GM10248 (cell line): ENCODE data around the gene HSF2.
"Not testable (repeated sequence)": the region's sequence is repeated elsewhere in the genome, so short reads cannot be mapped to it uniquely, and the experiment has no call there.

Experiments used
- CTCF ChIA-PET: fragments of 300-600 bp; sonication (Branson Sonifier 250); formaldehyde crosslinking; extraction: SDS; loops from one replicate; lab custom pipeline; 2021; ENCODE audit warnings: antibody characterized with exemption; lab: Yijun Ruan, JAX
- POLR2A ChIA-PET: fragments of 350-650 bp; sonication (Branson Sonifier 250); formaldehyde crosslinking; extraction: SDS; loops from one replicate; lab custom pipeline; 2020; ENCODE audit warnings: antibody characterized with exemption; lab: Yijun Ruan, JAX
- DNase-seq: peaks from one replicate; pipeline ENCODE4 v3.0.0; 2012; ENCODE audit errors: extremely low spot score
- TF ChIP-seq, protein P1 (sequence below): IDR thresholded peaks from 2 replicates; pipeline ENCODE4 v1.5.1; 2012; ENCODE audit warnings: mild to moderate bottlenecking, low read depth; ENCODE audit errors: extremely low read depth, missing control alignments, control extremely low read depth

The HSF2 gene

DNA sequence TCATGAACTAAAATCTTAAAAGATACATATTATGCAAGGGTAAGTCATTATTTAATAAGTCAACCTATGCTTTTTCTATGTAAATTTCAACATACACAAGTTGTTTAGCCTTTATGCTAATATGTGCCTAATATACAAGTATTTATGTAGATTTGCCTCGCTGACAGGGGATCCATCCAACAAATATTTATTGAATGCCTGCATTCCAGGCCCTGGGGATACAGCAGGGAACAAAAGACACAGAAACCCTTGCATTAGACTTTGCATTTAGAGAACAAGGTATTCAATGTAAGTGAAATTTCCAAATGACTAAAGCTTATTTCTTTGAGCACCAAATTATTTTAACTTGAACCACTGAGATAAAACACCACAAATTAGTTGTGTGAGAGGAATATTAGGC is 53.1 kb downstream of the HSF2 start:
- CTCF ChIA-PET: interaction anchor here (0.8 to 1.3 kb wide), 3 partner anchors 10 to 16 kb away, joined by 3 to 4 read pairs (median 3); no protein-coding TSS in a partner anchor
- TF ChIP-seq, protein P1, sequence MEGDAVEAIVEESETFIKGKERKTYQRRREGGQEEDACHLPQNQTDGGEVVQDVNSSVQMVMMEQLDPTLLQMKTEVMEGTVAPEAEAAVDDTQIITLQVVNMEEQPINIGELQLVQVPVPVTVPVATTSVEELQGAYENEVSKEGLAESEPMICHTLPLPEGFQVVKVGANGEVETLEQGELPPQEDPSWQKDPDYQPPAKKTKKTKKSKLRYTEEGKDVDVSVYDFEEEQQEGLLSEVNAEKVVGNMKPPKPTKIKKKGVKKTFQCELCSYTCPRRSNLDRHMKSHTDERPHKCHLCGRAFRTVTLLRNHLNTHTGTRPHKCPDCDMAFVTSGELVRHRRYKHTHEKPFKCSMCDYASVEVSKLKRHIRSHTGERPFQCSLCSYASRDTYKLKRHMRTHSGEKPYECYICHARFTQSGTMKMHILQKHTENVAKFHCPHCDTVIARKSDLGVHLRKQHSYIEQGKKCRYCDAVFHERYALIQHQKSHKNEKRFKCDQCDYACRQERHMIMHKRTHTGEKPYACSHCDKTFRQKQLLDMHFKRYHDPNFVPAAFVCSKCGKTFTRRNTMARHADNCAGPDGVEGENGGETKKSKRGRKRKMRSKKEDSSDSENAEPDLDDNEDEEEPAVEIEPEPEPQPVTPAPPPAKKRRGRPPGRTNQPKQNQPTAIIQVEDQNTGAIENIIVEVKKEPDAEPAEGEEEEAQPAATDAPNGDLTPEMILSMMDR: no peak
- POLR2A ChIA-PET: no interaction called here
- DNase-seq: no peak

DNA sequence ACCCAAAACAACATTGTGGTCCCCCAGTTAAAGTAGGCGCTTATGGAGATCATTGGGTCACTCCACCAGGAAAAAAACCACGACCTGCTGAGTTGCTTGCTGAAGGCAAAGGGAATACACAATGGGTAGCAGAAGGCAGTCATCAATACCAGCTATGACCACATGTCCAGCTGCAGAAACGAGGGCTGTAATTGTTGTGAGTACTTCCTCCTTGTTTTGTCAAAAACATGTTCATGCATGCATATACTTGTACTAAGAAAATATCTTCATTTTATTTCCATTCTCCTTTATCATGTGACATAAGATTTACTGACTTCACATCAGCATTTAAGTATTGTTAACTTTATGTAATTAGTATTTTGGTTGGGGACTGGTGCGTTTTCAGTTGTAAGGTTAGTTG is 55.2 kb downstream of the HSF2 start:
- ChIA-PET POLR2A (no interaction called here), CTCF (interaction anchor here (1.0 to 1.1 kb wide), 2 partner anchors 12 to 31 kb away, joined by 3 read pairs; no protein-coding TSS in a partner anchor)
- TF ChIP-seq, protein P1: no peak
- DNase-seq: no peak

DNA sequence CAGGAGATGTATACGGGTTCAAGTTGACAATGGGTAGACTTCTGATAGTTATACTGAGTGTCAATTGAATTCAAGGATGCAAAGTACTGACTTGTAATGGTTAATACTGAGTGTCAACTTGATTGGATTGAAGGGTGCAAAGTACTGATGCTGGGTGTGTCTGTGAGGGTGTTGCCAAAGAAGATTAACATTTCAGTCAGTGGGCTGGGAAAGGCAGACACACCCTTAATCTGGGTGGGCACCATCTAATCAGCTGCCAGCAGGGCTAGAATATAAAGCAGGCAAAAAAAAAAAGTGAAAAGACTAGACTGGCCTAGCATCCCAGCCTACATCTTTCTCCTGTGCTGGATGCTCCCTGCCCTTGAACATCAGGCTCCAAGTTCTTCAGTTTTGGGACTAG is 55.7 kb downstream of the HSF2 start:
- DNase-seq, CTCF ChIA-PET, POLR2A ChIA-PET: not testable (repeated sequence)

DNA sequence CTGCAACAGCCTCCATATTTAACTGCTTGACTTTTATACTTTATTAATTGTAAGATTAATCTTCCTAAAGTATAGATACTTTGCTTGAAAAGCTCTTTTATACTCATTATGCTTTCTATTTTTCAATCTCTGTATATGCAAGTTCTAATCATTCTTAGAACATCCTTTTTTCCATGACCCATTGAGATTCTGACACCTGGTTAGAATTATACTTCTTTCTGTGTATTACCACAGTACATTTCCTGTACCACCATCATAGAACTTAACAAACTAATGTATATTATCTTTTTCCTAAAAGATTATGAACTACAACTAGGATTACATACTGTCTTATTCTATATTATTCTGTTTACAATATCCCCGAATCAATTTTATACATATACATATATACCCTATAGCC is 58.6 kb downstream of the HSF2 start:
- ChIA-PET CTCF (interaction anchor here (1.3 kb wide), 1 partner anchor 13 kb away, joined by 3 read pairs; the partner anchor contains the start of gene SERINC1), POLR2A (no interaction called here)
- TF ChIP-seq, protein P1: no peak
- no peak for DNase-seq

DNA sequence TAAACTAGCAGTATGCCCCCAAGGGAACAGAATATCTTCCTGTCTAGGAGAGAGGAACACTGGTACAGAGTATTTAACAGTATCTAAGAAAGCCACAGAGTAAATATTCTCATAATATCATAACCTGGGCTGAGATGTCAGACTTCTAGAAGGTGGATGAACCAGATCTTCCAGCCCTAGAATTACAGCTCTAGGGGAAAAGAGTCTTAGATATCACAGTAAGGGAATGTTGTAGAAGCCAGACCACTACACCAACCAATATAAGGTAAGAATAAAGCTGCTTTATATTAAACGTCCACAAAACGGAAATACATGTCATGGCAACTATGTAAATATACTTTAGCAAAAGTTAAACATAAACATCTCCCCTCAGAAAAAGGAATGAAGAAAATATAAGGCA is 59.8 kb downstream of the HSF2 start:
- TF ChIP-seq, protein P1: no peak
- DNase-seq: no peak
- ChIA-PET CTCF (interaction anchor here (1.2 kb wide), 2 partner anchors 16 to 19 kb away, joined by 4 to 7 read pairs; no protein-coding TSS in a partner anchor), POLR2A (interaction anchor here (0.6 kb wide), 1 partner anchor 12 kb away, joined by 3 read pairs; the partner anchor contains the start of gene SERINC1)

DNA sequence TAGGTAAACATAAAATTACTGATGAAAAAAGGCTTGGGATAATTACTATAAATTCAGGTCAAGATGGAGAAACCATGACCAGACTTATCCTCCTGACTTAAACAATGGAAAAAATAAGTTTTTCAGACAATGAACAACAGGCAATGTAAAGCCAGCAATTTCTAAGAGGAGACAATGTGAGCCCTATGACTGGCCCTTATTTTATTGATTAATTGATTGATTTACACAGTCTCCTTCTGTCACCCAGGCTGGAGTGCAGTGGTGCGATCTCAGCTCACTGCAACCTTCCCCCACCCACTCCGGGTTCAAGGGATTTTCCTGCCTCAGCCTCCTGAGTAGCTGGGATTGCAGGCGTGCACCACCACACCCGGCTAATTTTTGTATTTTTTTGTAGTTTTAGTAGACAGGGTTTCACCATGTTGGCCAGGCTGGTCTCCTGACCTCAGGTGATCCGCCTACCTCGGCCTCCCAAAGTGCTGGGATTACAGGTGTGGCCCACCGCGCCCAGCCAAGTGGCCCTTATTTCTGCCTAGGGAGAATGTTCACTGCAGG is 60.5 kb downstream of the HSF2 start:
- DNase-seq, POLR2A ChIA-PET: not testable (repeated sequence)
- CTCF ChIA-PET: interaction anchor here (1.2 kb wide), 2 partner anchors 17 to 18 kb away, joined by 4 to 7 read pairs; no protein-coding TSS in a partner anchor

DNA sequence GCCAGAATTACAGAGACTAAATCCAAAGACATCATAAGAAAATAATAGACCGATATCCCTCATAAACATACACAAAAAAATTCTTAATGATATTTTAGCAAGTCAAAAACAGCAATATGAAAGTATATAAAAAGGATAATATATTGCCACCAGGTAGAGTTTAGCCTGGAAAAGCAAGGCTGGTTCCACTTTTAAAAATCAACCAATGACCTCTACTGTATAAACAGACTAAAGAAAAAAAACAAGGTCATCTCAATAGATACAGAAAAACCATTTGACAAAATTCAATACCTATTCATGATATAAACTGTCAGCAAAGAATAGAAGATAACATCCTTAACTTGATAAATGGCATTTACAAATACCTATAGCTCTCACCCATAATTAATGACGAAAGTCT is 62.4 kb downstream of the HSF2 start:
- CTCF ChIA-PET: interaction anchor here (1.0 kb wide), 1 partner anchor 12 kb away, joined by 3 read pairs; no protein-coding TSS in a partner anchor
- POLR2A ChIA-PET: no interaction called here
- TF ChIP-seq, protein P1: no peak
- DNase-seq: no peak
